ENCODE results near the gene WDR47.

Gene WDR47

GRCh38 chr1:109041621-109042468 is at the start of gene WDR47:
TSS of gene WDR47 (minus strand) at chr1:109042102. CDS start at chr1:109023512, 18,590 bp downstream.
- in situ Hi-C loops (cut with MboI; ENCODE audit: low sequenced_read_pairs), result no loop called here

DNA sequence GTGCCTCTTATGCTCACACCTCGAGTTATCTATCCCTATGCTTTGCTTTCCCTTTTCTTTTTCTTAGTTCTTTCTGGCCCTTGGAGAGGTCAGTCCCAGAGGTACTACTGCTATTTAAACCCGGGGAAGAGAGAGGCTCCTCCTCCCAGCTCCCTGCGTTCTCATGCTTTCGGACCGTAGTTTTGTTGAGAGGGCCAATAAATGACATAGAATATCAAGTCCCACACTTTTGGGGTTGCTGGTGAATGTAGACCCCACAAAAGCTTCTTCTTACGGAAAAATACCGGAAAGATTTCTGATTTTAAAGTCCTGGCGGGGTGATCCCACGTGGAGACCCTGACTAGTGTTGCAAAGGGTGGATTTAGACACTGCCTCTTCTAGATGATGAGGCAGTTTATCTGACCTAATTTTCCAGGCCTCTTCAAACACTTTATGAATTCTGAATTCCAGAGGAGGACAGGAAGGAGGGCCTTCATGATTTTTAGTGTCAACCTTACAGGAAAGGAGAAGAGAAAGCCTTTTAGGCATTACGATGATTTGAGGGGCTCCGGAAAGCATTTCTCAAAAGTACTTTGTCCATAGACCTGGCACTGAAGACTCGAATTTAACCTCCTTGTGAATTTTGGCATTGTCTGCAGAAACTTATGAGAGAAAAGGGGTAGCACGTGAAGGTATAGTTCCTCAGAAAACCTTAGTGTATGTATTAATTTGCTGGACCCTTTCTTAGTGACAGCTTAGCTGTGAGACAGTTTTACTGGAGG is 49.4 kb upstream of the WDR47 start:
- in situ Hi-C loops (cut with MboI; ENCODE audit: low sequenced_read_pairs), result no loop called here

- in situ Hi-C loops (cut with MboI; ENCODE audit: low sequenced_read_pairs), result no loop called here
Measured at GRCh38 chr1:109090196-109091077, 48.5 kb upstream of the WDR47 start, which contains the start of gene TMEM167B. TSS of gene TMEM167B (plus strand) at chr1:109090764. CDS start at chr1:109090873, 109 bp downstream.

GRCh38 chr1:109089242-109090015 is 47.5 kb upstream of the WDR47 start:
- in situ Hi-C loops (cut with MboI; ENCODE audit: low sequenced_read_pairs), result no loop called here

DNA sequence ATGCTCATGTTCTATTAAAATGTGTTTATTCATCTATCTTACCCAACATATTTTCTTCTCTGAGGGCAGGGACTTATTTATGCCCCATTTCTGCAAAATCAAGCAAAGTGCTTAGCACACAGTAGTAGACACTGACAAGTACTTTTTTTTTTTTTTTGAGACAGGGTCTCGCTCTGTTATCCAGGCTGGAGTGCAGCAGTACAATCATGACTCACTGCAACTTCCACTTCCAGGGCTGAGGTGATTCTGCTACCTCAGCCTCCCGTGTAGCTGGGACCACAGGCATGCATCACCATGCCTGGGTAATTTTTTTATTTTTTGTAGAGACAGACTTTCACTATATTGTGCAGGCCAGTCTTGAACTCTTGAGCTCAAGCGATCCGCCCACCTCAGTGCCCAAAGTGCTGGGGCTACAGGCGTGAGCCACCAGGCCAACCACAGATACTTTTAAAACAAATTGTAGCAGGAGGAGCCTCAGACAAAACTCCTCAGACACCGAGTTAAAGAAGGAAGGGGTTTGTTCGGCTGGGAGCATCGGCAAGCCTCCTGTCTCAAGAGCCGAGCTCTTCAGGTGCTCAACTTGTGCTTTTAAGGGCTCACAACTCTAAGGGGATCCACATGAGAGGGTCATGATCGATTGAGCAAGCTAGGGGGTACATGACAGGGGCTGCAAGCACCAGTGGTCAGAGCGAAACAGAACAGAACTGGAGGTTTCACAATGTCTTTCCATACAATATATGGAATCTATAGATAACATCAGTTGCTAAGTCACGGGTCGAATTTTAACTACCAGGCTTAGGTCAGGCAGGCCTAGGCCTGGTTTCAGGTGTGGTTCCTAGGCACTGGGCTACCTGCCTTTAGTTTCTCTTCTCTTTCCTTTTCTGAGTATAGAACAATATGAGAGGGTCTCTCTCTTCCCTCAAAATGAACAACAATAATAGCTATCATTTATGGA is 42.9 kb upstream of the WDR47 start:
- in situ Hi-C loops (cut with MboI; ENCODE audit: low sequenced_read_pairs), result no loop called here

GRCh38 chr1:109083923-109084322 is 42.0 kb upstream of the WDR47 start:
- in situ Hi-C loops (cut with MboI; ENCODE audit: low sequenced_read_pairs), result no loop called here

DNA sequence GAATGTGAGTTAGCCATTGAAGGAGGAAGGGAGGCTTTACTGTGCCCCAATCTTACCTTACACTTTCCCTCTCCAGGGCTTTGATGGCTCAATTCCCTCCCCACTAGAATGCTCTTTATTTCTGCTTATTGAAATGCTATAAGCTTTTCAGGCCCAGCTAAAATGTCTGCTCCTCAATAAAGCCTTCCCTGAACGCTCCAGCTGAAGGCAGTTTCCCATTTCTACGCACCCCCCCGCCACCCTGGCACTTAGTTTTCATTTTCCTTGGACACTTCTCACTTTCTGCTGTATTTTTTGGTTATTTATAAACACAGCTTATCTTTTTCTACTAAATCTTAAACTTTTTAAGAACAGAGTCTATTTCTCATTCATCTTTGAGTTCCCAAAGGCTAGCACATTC is 41.6 kb upstream of the WDR47 start:
- in situ Hi-C loops (cut with MboI; ENCODE audit: low sequenced_read_pairs), result no loop called here

- in situ Hi-C loops (cut with MboI; ENCODE audit: low sequenced_read_pairs), result no loop called here
Measured at GRCh38 chr1:109080441-109081082, 38.7 kb upstream of the WDR47 start.

GRCh38 chr1:109079240-109079622 is 37.3 kb upstream of the WDR47 start:
- in situ Hi-C loops (cut with MboI; ENCODE audit: low sequenced_read_pairs), result no loop called here

DNA sequence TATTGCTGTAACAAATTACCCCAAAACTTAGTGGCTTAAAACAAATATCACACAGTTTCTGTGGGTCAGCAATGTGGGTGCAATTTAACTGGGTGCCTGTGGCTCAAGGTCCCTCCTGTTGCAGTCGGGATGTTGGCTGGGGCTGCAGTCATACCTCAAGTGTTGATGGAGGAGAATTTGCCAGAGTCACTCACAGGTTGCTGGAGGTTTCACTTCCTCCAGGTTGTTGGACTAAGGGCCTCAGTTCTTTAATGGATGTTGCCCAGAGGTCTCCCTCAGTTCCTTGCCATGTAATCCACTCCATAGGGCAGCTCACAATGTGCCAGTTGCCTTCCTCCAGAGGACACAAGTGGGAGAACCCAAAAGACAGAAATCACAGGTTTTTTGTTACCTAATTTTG is 36.4 kb upstream of the WDR47 start:
- in situ Hi-C loops (cut with MboI; ENCODE audit: low sequenced_read_pairs), result no loop called here

GRCh38 chr1:109075531-109076490 is 33.9 kb upstream of the WDR47 start, which contains the start of gene TAF13:
TSS of gene TAF13 (minus strand) at chr1:109076003. CDS start at chr1:109075947, 56 bp downstream.
- in situ Hi-C loops (cut with MboI; ENCODE audit: low sequenced_read_pairs), result no loop called here

GRCh38 chr1:109069294-109069693 is 27.4 kb upstream of the WDR47 start:
- in situ Hi-C loops (cut with MboI; ENCODE audit: low sequenced_read_pairs), result no loop called here

DNA sequence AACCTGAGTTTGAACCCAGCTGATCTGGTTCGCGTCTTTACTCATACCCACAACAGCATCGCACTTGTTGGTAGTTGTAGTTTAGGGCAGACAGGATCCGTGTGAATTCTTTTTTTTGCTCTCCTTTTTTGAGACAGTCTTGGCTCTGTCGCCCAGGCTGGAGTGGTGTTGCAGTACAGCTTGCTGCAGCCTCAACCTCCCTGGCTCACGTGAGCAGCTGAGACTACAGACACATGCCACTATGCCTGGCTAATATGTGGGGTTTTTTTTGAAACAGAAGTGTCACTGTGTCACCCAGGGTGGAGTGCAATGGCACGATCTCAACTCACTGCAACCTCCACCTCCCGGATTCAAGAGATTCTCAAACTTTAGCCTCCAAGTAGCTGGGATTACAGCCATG is 26.0 kb upstream of the WDR47 start:
- in situ Hi-C loops (cut with MboI; ENCODE audit: low sequenced_read_pairs), result no loop called here

DNA sequence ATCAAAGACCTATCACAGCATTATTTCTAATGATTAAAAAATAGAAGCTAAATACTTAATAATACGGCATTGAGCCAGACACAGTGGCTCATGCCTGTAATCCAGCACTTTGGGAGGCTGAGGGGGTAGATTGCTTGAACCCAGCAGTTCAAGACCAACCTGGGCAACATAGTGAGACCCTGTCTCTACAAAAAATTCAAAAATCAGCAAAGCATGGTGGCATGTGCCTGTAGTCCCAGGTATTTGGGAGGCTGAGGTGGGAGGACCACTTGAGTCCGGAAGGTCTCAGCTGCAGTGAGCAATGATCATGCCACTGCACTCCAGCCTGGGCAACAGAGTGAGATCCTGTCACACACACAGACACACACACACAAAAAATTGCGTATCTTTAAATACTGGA is 23.2 kb upstream of the WDR47 start:
- in situ Hi-C loops (cut with MboI; ENCODE audit: low sequenced_read_pairs), result no loop called here

- in situ Hi-C loops (cut with MboI; ENCODE audit: low sequenced_read_pairs), result no loop called here
Measured at GRCh38 chr1:109061183-109061582, 19.3 kb upstream of the WDR47 start.

DNA sequence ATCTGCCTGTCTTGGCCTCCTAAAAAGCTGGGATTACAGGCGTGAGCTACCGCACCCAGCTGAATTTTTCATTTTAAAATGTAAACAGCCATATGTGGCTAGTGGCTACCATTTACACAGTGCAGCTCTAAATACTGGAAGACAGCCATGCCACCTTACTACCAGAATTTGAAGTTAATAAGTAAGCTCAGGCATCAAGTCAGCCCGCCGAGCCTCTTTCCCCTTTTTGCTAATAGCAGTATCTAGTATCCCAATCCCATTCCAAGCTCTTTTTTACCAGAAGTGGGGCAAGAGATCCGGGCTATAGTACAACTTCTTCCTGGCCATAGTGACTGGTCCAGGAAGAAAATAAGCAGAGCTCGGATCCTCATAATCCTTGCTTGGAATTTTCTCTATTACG is 18.8 kb upstream of the WDR47 start:
- in situ Hi-C loops (cut with MboI; ENCODE audit: low sequenced_read_pairs), result no loop called here

GRCh38 chr1:109059026-109059425 is 17.1 kb upstream of the WDR47 start:
- in situ Hi-C loops (cut with MboI; ENCODE audit: low sequenced_read_pairs), result no loop called here

Measured in HL-60/S4 treated with phorbol 12-myristate 13-acetate at 8.2 ng/mL for 4 days and 3 days (cell line).